ENCODE data around the gene OPHN1. TPM values are rescaled to one million over a fixed set of nuclear protein-coding genes. Genes with fewer than 3 reads are reported as not detected.
"Not testable (repeated sequence)": the region's sequence is repeated elsewhere in the genome, so short reads cannot be mapped to it uniquely, and the experiment has no call there.

Gene OPHN1
- total RNA-seq, 1 donor from 2014 or later: 3.7 TPM

DNA sequence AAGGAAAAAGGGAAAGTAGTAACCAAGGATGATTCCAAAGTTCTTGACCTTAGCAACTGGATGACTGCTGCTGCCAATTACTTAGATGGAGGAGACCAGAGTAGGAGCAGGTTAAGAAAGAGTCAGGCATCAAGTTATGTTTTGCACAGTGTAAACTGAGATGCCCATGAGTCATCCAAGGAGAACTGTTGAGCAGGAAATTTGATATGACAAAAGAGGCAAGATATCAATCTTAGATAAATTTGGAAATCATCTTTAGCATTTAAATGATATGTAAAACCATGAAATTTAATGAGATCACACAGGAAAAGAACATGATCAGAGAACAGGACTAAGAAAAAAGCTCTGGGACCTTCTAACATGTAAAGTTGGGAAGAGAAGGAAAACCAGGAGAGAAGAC, 361.3 kb downstream of the OPHN1 start:
- Histone ChIP-seq H4K20me1 (ENCODE audit: insufficient read depth, low read length) (no peaks in the 10 kb centered on the region), H3K4me3 (ENCODE audit: insufficient read depth, low read depth, low read length) (no peak overlapping the region), H3K79me2 (ENCODE audit: insufficient read depth, low read length) (no peaks in the 10 kb centered on the region), H3K4me2 (ENCODE audit: low read length) (no peak overlapping the region), H2AFZ (ENCODE audit: low read depth, low read length) (no peak overlapping the region), H3K4me1 (ENCODE audit: insufficient read depth, low read length) (no peaks in the 10 kb centered on the region), H3K9me3 (ENCODE audit: insufficient read depth, low read depth, low read length) (no peaks in the 10 kb centered on the region), H3K9ac (ENCODE audit: low read length) (no peak overlapping the region), H3K27me3 (ENCODE audit: insufficient read depth, low read length) (no peaks in the 10 kb centered on the region), H3K36me3 (ENCODE audit: insufficient read depth, low read length) (no peaks in the 10 kb centered on the region), H3K27ac (ENCODE audit: low read depth, low read length) (no peak overlapping the region)
- TF ChIP-seq, protein P1, sequence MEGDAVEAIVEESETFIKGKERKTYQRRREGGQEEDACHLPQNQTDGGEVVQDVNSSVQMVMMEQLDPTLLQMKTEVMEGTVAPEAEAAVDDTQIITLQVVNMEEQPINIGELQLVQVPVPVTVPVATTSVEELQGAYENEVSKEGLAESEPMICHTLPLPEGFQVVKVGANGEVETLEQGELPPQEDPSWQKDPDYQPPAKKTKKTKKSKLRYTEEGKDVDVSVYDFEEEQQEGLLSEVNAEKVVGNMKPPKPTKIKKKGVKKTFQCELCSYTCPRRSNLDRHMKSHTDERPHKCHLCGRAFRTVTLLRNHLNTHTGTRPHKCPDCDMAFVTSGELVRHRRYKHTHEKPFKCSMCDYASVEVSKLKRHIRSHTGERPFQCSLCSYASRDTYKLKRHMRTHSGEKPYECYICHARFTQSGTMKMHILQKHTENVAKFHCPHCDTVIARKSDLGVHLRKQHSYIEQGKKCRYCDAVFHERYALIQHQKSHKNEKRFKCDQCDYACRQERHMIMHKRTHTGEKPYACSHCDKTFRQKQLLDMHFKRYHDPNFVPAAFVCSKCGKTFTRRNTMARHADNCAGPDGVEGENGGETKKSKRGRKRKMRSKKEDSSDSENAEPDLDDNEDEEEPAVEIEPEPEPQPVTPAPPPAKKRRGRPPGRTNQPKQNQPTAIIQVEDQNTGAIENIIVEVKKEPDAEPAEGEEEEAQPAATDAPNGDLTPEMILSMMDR (IDR thresholded peaks at IDR 0.05; ENCODE audit: insufficient read depth, low read depth, low read length): no peak
- no peak for TF ChIP-seq EZH2 (IDR thresholded peaks at IDR 0.05; ENCODE audit: insufficient read depth, low read length)
- Mint-ChIP-seq H3K9me3 (ENCODE audit: unreplicated experiment) (no peaks in the 10 kb centered on the region), H3K4me3 (ENCODE audit: unreplicated experiment) (no peak overlapping the region), H3K27ac (ENCODE audit: unreplicated experiment) (no peak overlapping the region), H3K36me3 (ENCODE audit: low read depth, unreplicated experiment) (no peaks in the 10 kb centered on the region), H3K27me3 (ENCODE audit: low read depth, unreplicated experiment) (no peaks in the 10 kb centered on the region), H3K4me1 (ENCODE audit: low read depth, unreplicated experiment) (peaks cover 1% of the 10 kb centered on the region)
- FAIRE-seq: peak; percentile 13
- no peak for DNase-seq (ENCODE audit: low read depth)

DNA sequence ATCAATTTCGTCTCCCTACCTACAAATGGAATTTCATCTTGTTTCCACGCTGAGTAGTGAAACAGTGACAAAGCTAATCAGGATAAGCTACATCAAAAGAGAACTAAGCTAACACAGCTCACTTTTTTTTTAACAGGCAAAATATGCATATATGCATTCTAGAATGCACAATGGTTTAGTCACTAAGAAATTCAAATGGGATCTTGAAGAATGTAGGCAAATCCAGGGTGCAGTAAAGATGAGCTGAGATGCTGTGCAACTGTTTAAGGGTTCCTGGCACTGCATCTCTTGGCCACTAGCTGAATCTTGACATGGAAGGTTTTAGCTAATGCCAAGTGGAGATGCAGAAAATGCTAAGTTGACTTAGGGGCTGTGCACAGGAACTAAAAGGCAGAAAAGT, 363.2 kb downstream of the OPHN1 start:
- H3K36me3 Mint-ChIP-seq (ENCODE audit: low read depth, unreplicated experiment); H3K9me3 ChIP-seq (ENCODE audit: insufficient read depth, low read depth, low read length); H3K4me1 ChIP-seq (ENCODE audit: insufficient read depth, low read length); H2AFZ ChIP-seq (ENCODE audit: low read depth, low read length); H4K20me1 ChIP-seq (ENCODE audit: insufficient read depth, low read length); FAIRE-seq; H3K9me3 Mint-ChIP-seq (ENCODE audit: unreplicated experiment); H3K9ac ChIP-seq (ENCODE audit: low read length); H3K4me3 Mint-ChIP-seq (ENCODE audit: unreplicated experiment); DNase-seq (ENCODE audit: low read depth); H3K79me2 ChIP-seq (ENCODE audit: insufficient read depth, low read length); H3K4me2 ChIP-seq (ENCODE audit: low read length); H3K27me3 ChIP-seq (ENCODE audit: insufficient read depth, low read length); H3K27ac Mint-ChIP-seq (ENCODE audit: unreplicated experiment); H3K27me3 Mint-ChIP-seq (ENCODE audit: low read depth, unreplicated experiment); H3K4me1 Mint-ChIP-seq (ENCODE audit: low read depth, unreplicated experiment); H3K27ac ChIP-seq (ENCODE audit: low read depth, low read length); H3K4me3 ChIP-seq (ENCODE audit: insufficient read depth, low read depth, low read length); H3K36me3 ChIP-seq (ENCODE audit: insufficient read depth, low read length): not testable (repeated sequence)

DNA sequence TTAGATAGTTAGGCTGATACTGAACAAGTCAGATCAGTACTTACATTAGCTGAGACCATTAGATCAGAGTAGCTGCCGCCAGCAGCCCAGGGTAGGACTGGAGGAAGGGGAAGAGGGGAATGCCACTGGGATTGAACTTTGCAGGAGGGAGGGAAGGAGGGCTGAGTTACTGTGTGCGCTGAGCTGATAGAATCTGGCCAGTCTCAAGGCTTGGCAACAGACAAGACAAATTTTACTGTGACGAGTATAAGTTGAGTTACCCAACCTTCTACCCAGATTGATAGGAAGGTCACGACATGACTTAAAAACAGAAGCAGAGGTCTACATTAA, 372.1 kb downstream of the OPHN1 start:
- H3K4me3 Mint-ChIP-seq (ENCODE audit: unreplicated experiment): no peak overlapping the region
- TF ChIP-seq, protein P1 (IDR thresholded peaks at IDR 0.05; ENCODE audit: insufficient read depth, low read depth, low read length): no peak
- no peak for TF ChIP-seq EZH2 (IDR thresholded peaks at IDR 0.05; ENCODE audit: insufficient read depth, low read length)
- Histone ChIP-seq H3K4me3 (ENCODE audit: insufficient read depth, low read depth, low read length) (no peak overlapping the region), H4K20me1 (ENCODE audit: insufficient read depth, low read length) (no peaks in the 10 kb centered on the region), H3K27me3 (ENCODE audit: insufficient read depth, low read length) (no peaks in the 10 kb centered on the region), H3K4me2 (ENCODE audit: low read length) (no peak overlapping the region), H3K9ac (ENCODE audit: low read length) (no peak overlapping the region), H3K36me3 (ENCODE audit: insufficient read depth, low read length) (no peaks in the 10 kb centered on the region), H3K79me2 (ENCODE audit: insufficient read depth, low read length) (no peaks in the 10 kb centered on the region), H3K4me1 (ENCODE audit: insufficient read depth, low read length) (no peaks in the 10 kb centered on the region), H3K9me3 (ENCODE audit: insufficient read depth, low read depth, low read length) (no peaks in the 10 kb centered on the region), H2AFZ (ENCODE audit: low read depth, low read length) (no peak overlapping the region), H3K27ac (ENCODE audit: low read depth, low read length) (no peak overlapping the region)
- H3K9me3 Mint-ChIP-seq (ENCODE audit: unreplicated experiment): no peaks in the 10 kb centered on the region
- no peak for FAIRE-seq
- H3K27me3 Mint-ChIP-seq (ENCODE audit: low read depth, unreplicated experiment): no peaks in the 10 kb centered on the region
- no peaks in the 10 kb centered on the region for H3K36me3 Mint-ChIP-seq (ENCODE audit: low read depth, unreplicated experiment)
- no peak overlapping the region for H3K27ac Mint-ChIP-seq (ENCODE audit: unreplicated experiment)
- H3K4me1 Mint-ChIP-seq (ENCODE audit: low read depth, unreplicated experiment): peaks cover 2% of the 10 kb centered on the region
- DNase-seq (ENCODE audit: low read depth): no peak
